PFSK-1 (cell line): Measurements from ENCODE around the gene BRSK2.

Experiments
- FOXP2 ChIP-seq: optimal IDR thresholded peaks from 2 replicates; pipeline ENCODE3; 2011; ENCODE audit warnings: borderline replicate concordance, control low read depth, inconsistent platforms; ENCODE audit not compliant: insufficient read depth; ENCODE audit errors: extremely low read length, extremely low read depth
- POLR2AphosphoS5 ChIP-seq: IDR thresholded peaks from 2 replicates; pipeline ENCODE4 v1.6.1; 2012; ENCODE audit warnings: low read depth, mild to moderate bottlenecking, control low read depth, low read length, moderate library complexity
- SIN3A ChIP-seq: IDR thresholded peaks from 2 replicates; pipeline ENCODE4 v1.6.1; 2012; ENCODE audit warnings: mild to moderate bottlenecking, low read length, moderate library complexity, borderline replicate concordance; ENCODE audit not compliant: insufficient read depth
- TAF1 ChIP-seq: IDR thresholded peaks from 2 replicates; pipeline ENCODE4 v1.6.1; 2012; ENCODE audit warnings: low read length, control low read depth, borderline replicate concordance; ENCODE audit not compliant: insufficient read depth
- TF ChIP-seq, protein P1 (sequence below), 2 experiments: IDR thresholded peaks; 2 replicates each; pipeline versions ENCODE4 v1.6.1 to v1.8.0; 2011 to 2012; ENCODE audit warnings: low read depth in 2 of 2, low read length in 2 of 2, control low read depth in 1 of 2, inconsistent platforms in 1 of 2, mild to moderate bottlenecking in 1 of 2, moderate library complexity in 1 of 2; ENCODE audit not compliant: insufficient read depth in 1 of 2

The BRSK2 gene

DNA sequence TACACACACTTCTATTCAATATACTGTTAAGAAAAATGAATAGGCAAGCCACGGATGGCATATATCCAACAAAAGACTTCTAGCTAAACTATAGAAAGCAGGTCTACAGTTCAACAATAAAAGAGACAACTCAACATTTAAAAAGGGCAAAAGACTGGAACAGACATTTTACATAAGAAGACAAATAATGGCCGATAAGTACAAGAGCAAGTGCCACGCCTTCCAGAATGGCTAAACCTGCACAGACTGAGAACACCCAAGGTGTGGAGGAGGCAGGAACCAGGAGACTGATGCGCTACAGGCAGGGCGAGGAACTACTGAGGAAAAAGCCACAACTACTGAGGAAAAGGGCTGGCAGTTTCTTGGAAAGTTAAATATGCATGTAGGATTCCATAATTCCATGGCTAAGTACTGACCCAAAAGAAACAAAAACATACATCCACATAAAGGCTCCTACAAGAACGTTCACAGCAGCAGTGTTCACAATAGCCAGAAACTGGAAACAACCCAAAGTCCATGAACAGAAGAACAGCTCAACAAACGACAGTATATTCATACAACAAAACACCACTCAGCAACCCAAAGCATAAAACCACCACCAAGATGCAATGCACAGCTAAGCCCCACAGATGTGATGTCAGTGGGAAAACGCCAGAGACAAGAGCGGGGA lies 106.5 kb downstream of the BRSK2 start:
- TF ChIP-seq FOXP2 (no peak), SIN3A (no peak), TAF1 (no peak), POLR2AphosphoS5 (no peak)
- TF ChIP-seq, protein P1, sequence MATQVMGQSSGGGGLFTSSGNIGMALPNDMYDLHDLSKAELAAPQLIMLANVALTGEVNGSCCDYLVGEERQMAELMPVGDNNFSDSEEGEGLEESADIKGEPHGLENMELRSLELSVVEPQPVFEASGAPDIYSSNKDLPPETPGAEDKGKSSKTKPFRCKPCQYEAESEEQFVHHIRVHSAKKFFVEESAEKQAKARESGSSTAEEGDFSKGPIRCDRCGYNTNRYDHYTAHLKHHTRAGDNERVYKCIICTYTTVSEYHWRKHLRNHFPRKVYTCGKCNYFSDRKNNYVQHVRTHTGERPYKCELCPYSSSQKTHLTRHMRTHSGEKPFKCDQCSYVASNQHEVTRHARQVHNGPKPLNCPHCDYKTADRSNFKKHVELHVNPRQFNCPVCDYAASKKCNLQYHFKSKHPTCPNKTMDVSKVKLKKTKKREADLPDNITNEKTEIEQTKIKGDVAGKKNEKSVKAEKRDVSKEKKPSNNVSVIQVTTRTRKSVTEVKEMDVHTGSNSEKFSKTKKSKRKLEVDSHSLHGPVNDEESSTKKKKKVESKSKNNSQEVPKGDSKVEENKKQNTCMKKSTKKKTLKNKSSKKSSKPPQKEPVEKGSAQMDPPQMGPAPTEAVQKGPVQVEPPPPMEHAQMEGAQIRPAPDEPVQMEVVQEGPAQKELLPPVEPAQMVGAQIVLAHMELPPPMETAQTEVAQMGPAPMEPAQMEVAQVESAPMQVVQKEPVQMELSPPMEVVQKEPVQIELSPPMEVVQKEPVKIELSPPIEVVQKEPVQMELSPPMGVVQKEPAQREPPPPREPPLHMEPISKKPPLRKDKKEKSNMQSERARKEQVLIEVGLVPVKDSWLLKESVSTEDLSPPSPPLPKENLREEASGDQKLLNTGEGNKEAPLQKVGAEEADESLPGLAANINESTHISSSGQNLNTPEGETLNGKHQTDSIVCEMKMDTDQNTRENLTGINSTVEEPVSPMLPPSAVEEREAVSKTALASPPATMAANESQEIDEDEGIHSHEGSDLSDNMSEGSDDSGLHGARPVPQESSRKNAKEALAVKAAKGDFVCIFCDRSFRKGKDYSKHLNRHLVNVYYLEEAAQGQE (IDR thresholded peaks at IDR 0.05; ENCODE audit: insufficient read depth in 1 of 2, low read depth in 2 of 2, low read length in 2 of 2) = no peak

DNA sequence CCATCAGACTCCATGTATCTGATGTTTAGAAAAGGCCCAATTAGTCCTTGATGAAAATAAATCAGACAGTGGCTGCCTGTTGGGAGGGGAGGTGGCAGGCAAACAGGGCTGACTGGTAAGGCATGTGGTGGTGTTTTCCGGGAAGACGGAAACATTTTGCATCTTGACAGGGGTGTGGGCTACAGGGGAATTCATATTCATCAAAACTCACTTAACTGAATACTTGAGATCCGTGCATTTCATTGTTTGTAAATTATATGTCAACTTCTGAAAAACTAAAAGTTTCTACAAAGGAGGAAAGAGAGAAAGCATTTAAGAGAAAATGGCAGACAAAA lies 107.0 kb downstream of the BRSK2 start:
- TF ChIP-seq, protein P1 (IDR thresholded peaks at IDR 0.05; ENCODE audit: insufficient read depth in 1 of 2, low read depth in 2 of 2, low read length in 2 of 2) = no peak
- no peak for TF ChIP-seq POLR2AphosphoS5
- TF ChIP-seq TAF1 = no peak
- no peak for TF ChIP-seq FOXP2
- no peak for TF ChIP-seq SIN3A

DNA sequence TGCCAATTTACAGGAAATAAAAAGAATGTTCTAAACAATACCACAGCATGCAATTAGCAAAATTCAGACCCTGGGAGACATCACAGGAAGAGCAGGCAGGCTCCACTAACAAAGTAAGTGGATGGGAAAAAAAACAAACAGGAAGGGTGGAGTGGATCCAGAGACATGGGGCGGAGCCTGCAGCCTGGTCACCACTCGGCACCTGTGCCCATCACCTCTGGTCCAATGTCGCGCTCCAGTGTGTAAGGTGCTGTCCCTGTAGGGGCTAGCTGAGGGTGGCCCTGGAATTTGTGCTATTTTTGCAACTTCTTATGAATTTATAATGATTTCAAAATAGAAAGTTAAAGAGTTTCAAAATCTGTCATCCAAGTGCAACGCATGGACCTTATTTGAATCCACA lies 107.9 kb downstream of the BRSK2 start:
- no peak for TF ChIP-seq FOXP2
- no peak for TF ChIP-seq TAF1

DNA sequence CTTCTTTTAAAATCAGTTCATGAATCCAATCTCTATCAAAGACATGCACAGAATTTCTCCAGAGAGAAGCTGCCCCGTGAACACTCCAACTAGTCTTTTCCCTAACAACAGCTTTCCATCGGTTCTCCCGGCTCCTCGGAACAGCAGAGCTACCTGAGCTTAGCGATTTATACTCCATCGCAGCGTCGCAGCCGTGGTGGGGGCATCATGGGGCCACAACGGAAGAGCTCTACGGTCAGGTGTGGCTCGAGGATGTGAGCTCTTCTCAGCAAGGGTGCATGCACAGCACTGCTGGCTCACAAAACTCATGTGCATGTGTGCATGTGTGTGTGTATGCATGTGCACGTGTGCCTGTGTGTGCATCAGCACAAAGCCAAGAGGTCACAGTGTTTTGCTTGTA lies 108.5 kb downstream of the BRSK2 start:
- TF ChIP-seq TAF1 (no peak), FOXP2 (no peak), POLR2AphosphoS5 (no peak), SIN3A (no peak)
- TF ChIP-seq, protein P1 (IDR thresholded peaks at IDR 0.05; ENCODE audit: insufficient read depth in 1 of 2, low read depth in 2 of 2, low read length in 2 of 2) = no peak

DNA sequence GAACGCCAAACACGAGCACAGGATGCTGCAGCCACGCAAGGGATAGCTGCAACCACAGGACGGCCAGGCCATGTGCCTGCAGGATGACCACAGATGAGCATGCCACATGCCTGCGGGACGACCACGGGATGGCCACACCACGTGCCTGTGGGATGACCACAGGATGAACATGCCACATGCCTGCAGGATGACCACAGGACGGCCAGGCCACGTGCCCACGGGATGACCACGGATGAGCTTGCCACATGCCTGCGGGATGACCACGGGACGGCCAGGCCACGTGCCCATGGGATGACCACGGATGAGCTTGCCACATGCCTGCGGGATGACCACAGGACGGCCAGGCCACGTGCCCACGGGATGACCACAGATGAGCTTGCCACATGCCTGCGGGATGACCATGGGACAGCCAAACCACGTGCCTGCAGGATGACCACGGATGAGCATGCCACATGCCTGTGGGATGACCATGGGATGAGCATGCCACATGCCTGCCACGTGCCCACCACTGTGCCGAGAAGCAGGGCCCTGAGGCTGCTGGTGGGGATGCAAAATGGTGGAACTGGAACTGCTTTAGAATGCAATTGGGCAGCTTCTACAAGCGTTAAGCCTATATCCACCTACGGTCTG lies 109.6 kb downstream of the BRSK2 start:
- TF ChIP-seq POLR2AphosphoS5 (no peak), FOXP2 (no peak), SIN3A (no peak), TAF1 (no peak)
- TF ChIP-seq, protein P1 (IDR thresholded peaks at IDR 0.05; ENCODE audit: insufficient read depth in 1 of 2, low read depth in 2 of 2, low read length in 2 of 2) = no peak
